NB4 (cell line): ENCODE measurements around the gene PRR33.

Experiments
- CTCF ChIP-seq: IDR thresholded peaks from one replicate; pipeline ENCODE4 v1.5.1; 2012; ENCODE audit warnings: low read depth, low read length
- MAX ChIP-seq: IDR thresholded peaks from 2 replicates; pipeline ENCODE4 v1.6.1; 2011; ENCODE audit warnings: low read depth, low read length
- MYC ChIP-seq: IDR thresholded peaks from 2 replicates; pipeline ENCODE4 v1.6.1; 2011; ENCODE audit warnings: low read depth, low read length
- POLR2A ChIP-seq: IDR thresholded peaks from 2 replicates; pipeline ENCODE4 v1.6.1; 2011; ENCODE audit warnings: mild to moderate bottlenecking; ENCODE audit not compliant: insufficient read length; ENCODE audit errors: extremely low read depth

- TF ChIP-seq POLR2A: no peak
- no peak for TF ChIP-seq CTCF
- no peak for TF ChIP-seq MAX
- TF ChIP-seq MYC: no peak
Measured at GRCh38 chr11:1855886-1856265, 35.8 kb downstream of the PRR33 start.
